ENCODE data around the gene CLPSL1.

DNA sequence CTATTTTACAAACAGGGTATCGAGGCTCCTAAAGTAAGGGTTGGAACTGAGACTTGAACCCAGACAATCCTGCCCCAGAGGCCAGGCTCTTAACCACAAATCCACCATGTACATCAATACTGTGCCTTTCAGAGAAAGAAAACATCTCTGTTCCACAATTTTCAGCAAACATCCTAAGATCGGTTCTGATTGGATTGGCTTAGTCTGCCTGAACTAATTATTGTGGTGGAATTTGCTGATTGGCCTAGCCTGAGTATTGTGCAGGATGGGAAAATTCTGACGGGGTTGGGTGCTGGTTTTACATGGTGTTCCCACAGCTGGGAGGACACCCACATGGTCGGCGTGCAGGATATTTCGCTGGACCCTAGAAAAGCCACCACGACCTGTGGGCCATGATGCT lies at the start of gene CLPSL1:
- TF ChIP-seq POLR2A (IDR thresholded peaks at IDR 0.05): no peak
- TF ChIP-seq, protein P1, sequence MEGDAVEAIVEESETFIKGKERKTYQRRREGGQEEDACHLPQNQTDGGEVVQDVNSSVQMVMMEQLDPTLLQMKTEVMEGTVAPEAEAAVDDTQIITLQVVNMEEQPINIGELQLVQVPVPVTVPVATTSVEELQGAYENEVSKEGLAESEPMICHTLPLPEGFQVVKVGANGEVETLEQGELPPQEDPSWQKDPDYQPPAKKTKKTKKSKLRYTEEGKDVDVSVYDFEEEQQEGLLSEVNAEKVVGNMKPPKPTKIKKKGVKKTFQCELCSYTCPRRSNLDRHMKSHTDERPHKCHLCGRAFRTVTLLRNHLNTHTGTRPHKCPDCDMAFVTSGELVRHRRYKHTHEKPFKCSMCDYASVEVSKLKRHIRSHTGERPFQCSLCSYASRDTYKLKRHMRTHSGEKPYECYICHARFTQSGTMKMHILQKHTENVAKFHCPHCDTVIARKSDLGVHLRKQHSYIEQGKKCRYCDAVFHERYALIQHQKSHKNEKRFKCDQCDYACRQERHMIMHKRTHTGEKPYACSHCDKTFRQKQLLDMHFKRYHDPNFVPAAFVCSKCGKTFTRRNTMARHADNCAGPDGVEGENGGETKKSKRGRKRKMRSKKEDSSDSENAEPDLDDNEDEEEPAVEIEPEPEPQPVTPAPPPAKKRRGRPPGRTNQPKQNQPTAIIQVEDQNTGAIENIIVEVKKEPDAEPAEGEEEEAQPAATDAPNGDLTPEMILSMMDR (IDR thresholded peaks at IDR 0.05): no peak

Measured in stomach (tissue), 4 donors.